Ovary (tissue), 3 donors: ENCODE results near the gene PPFIBP2.

Source experiments
- EP300 ChIP-seq: sonication (generic); formaldehyde crosslinking; IDR thresholded peaks from one replicate; pipeline ENCODE4 v1.6.1; 2017; ENCODE audit warnings: antibody characterized with exemption
- TF ChIP-seq, protein P1 (sequence below), 3 donors: fragments of 450-650 bp in 2 of 3; fragments of 200-600 bp in 1 of 3; IDR thresholded peaks; one replicate each; pipeline versions ENCODE4 v1.5.1 to v1.8.0; 2016 to 2022; ENCODE audit warnings: antibody characterized with exemption in 3 of 3, mild to moderate bottlenecking in 1 of 3
- donor health status: DM: no; HTN: no; CAD: no.

DNA sequence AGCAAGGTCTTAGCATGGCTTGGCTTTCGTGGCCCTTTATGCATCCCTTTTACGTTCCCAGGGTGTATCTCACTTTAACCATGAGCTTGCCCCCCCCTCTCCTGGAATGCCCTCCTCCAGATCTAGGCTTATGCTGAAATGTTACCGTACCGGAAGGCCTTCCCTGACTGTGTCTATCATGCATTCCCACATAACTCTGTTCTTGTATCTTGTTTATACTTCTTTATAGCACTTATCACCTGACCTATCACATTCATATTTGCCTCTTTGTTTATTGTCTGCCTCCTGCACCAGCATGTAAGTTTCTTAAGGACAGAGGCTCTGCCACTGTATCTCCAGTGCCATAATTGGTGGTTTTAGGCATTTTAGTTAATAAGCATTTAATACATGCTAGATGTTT is 38.9 kb downstream of the PPFIBP2 start:
- TF ChIP-seq, protein P1, sequence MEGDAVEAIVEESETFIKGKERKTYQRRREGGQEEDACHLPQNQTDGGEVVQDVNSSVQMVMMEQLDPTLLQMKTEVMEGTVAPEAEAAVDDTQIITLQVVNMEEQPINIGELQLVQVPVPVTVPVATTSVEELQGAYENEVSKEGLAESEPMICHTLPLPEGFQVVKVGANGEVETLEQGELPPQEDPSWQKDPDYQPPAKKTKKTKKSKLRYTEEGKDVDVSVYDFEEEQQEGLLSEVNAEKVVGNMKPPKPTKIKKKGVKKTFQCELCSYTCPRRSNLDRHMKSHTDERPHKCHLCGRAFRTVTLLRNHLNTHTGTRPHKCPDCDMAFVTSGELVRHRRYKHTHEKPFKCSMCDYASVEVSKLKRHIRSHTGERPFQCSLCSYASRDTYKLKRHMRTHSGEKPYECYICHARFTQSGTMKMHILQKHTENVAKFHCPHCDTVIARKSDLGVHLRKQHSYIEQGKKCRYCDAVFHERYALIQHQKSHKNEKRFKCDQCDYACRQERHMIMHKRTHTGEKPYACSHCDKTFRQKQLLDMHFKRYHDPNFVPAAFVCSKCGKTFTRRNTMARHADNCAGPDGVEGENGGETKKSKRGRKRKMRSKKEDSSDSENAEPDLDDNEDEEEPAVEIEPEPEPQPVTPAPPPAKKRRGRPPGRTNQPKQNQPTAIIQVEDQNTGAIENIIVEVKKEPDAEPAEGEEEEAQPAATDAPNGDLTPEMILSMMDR (IDR thresholded peaks at IDR 0.05) = no peak
- no peak for TF ChIP-seq EP300
